DMS114 treated with DMSO at 0.1 percent for 48 hours (cell line): ENCODE results near the gene ZNF320.
"Not testable (repeated sequence)": the region's sequence is repeated elsewhere in the genome, so short reads cannot be mapped to it uniquely, and the experiment has no call there.

Source experiments
- DNase-seq: peaks from one replicate; lab custom pipeline; 2025; ENCODE audit not compliant: unreplicated experiment; lab: John Stamatoyannopoulos, UW

The ZNF320 gene

GRCh38 chr19:52922841-52923777 lies 25.7 kb upstream of the ZNF320 start, which contains the start of gene ZNF888:
TSS of gene ZNF888 (minus strand) at chr19:52923428. CDS start at chr19:52917873, 5,555 bp downstream.
- DNase-seq = peak; percentile 67

- no peak for DNase-seq
Observed at GRCh38 chr19:52917531-52917930, 20.1 kb upstream of the ZNF320 start.

GRCh38 chr19:52910648-52911047 lies 13.2 kb upstream of the ZNF320 start:
- DNase-seq = no peak

- not testable (repeated sequence) for DNase-seq
Observed at GRCh38 chr19:52904052-52904780, 6.8 kb upstream of the ZNF320 start.

GRCh38 chr19:52901842-52902241 lies 4.4 kb upstream of the ZNF320 start:
- no peak for DNase-seq

GRCh38 chr19:52898596-52898995 lies 1.2 kb upstream of the ZNF320 start:
- not testable (repeated sequence) for DNase-seq

- DNase-seq = no peak
Observed at GRCh38 chr19:52898101-52898500, 666 bp upstream of the ZNF320 start.

GRCh38 chr19:52896431-52897137 lies 851 bp downstream of the ZNF320 start:
- peak; percentile 19 for DNase-seq

GRCh38 chr19:52891336-52891735 lies 6.1 kb downstream of the ZNF320 start:
- DNase-seq = no peak

GRCh38 chr19:52889931-52890330 lies 7.5 kb downstream of the ZNF320 start:
- DNase-seq = no peak

- no peak for DNase-seq
Observed at GRCh38 chr19:52889076-52889475, 8.4 kb downstream of the ZNF320 start.

GRCh38 chr19:52880895-52881389 lies 16.5 kb downstream of the ZNF320 start:
- no peak for DNase-seq

- DNase-seq = not testable (repeated sequence)
Observed at GRCh38 chr19:52872996-52873395, 24.4 kb downstream of the ZNF320 start.

GRCh38 chr19:52871466-52871865 lies 26.0 kb downstream of the ZNF320 start:
- DNase-seq = no peak

GRCh38 chr19:52868031-52868430 lies 29.4 kb downstream of the ZNF320 start:
- not testable (repeated sequence) for DNase-seq

GRCh38 chr19:52857378-52858191 lies 39.9 kb downstream of the ZNF320 start, which contains the start of gene ZNF468:
TSS of gene ZNF468 (minus strand) at chr19:52857619. CDS start at chr19:52854272, 3,347 bp downstream.
- peak; percentile 33 for DNase-seq

- DNase-seq = not testable (repeated sequence)
Observed at GRCh38 chr19:52856540-52857377, 40.7 kb downstream of the ZNF320 start.
